NCI-H226 (cell line): Measurements from ENCODE around the gene KMT2E.
"Not testable (repeated sequence)": the region's sequence is repeated elsewhere in the genome, so short reads cannot be mapped to it uniquely, and the experiment has no call there.

ENCODE experiments used
- DNase-seq: peaks from one replicate; pipeline ENCODE4 v3.0.0-alpha.2; 2015

KMT2E gene

GRCh38 chr7:104983578-104984539 lies 30.1 kb upstream of the KMT2E start:
- DNase-seq = peak; percentile 88

- no peak for DNase-seq
These were observed 29.3 kb upstream of the KMT2E start for GRCh38 chr7:104984585-104985258.

DNA sequence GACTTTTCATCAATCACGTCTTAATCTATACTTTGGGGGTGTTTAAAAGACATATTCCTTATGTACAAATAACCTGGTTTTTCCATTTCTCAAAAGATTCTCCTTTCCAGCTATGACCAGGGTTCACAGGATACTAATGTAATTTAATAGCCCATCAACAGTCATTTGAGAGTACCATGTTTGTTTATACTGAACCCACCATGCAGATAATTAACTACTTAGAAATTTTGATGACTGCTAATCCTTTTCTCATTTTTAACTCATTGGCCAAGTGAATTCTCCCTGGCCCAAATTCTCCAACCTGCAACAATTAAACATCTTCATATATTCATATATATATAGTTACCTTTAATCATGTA lies 28.8 kb upstream of the KMT2E start:
- DNase-seq = no peak

- no peak for DNase-seq
These were observed 27.3 kb upstream of the KMT2E start for GRCh38 chr7:104986628-104987259.

- DNase-seq = not testable (repeated sequence)
These were observed 26.6 kb upstream of the KMT2E start for GRCh38 chr7:104987403-104987802.

DNA sequence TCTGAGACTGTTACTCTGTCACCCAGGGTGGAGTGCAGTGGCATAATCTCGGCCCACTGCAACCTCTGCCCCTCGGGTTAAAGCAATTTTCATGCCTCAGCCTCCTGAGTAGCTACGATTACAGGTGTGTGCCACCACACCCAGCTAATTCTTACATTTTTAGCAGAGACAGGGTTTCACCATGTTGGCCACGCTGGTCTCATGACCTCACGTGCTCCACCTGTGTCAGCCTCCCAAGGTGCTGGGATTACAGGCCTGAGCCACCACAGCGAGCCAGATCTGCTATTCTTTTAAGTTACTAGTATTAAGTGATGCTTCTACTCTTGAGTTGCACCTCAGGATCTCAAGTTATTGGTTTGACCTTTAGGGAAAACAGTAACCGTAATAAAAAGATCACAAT lies 23.0 kb upstream of the KMT2E start:
- DNase-seq = no peak

DNA sequence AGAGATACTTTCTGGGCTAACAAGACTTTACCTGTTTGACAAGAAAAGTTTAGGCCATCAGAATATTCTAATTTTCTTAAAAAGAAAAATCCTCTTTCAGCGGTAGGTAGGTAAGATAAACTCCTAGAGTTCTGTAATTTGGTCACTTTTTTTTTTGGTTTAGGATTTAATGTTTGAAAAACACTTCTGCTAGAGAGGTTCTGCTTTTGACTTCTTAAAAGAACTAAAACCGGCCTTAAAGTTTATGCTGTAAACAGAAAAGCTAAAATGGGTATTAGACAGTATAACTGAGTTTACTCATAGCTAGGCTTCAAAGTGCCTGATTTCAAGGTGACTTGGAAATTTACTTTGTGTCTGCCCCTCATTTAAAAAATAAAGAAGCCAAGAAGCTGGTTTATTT lies 21.7 kb upstream of the KMT2E start:
- DNase-seq = no peak

DNA sequence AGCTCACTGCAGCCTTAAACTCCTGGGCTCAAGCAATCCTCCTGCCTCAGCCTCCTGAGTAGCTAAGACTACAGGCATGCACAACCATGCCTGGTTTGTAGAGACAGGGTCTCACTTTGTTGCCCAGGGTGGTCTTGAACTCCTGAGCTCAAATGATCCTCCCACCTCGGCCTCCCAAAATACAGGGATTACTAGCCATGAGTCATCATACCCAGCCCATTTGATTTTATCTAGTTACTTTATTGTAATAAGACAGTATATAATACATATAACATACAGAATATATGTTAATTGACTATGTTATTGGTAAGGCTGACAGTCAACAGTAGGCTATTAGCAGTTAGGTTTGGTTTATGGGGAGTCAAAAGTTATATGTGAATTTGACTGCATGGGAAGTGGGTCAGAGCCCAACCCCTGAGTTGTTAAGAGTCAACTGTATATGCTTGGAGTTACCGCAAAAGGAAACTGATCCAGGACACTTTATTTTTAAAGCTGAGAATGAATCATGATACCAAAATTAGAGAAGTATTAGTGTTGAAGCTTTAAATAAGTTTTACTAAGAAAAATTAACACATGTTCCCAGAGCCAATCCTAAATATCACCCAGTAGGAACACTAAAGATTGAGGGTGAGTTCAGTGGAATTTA lies 20.7 kb upstream of the KMT2E start:
- no peak for DNase-seq

- no peak for DNase-seq
These were observed 15.8 kb upstream of the KMT2E start for GRCh38 chr7:104998040-104998752.

- DNase-seq = no peak
These were observed 13.8 kb upstream of the KMT2E start for GRCh38 chr7:105000200-105000599.

DNA sequence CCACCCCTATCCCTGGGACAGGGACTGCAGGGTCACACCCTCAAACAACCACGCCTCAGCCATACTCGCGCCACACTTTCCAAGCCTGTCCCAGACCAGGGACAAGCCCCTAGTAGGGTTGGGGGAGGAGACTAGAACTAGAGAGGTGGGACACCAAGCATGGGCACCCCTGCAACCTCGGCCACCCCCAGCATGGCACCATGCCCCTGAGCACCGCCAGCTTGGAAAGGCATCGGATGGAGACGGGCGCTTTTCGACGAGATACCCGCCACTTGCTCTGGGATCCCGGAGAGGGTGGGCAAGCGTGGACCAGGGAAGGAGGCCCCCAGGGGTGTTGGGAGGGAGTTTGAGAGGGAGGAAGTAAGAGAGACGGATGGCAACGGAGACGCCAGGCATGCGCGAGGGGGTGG lies 13.1 kb upstream of the KMT2E start:
- no peak for DNase-seq

DNA sequence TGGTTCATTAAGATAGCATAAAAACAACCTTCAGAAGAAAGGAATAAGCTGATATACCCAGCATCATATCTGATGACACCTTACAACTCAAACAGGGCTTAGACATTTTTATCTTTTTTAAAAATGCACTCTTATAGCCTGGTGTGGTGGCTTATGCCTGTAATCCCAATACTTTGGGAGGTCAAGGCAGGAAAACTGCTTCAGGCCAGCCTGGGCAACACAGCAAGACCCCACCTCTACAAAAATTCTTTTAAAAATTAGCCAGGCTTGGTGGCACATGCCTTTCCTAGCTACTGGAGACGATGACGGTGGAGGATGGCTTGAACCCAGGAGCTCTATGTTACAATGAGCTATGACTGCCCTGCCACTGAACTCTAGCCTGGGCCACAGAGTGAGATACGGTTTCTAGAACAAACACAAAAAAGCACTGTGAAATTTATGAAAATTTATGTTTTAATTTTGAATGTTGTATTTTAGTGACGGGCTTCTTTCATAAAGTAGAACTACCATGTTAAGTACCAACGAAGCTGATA lies 12.3 kb upstream of the KMT2E start:
- DNase-seq = no peak

- peak; percentile 87 for DNase-seq
These were observed 10.7 kb upstream of the KMT2E start for GRCh38 chr7:105003275-105003674.

DNA sequence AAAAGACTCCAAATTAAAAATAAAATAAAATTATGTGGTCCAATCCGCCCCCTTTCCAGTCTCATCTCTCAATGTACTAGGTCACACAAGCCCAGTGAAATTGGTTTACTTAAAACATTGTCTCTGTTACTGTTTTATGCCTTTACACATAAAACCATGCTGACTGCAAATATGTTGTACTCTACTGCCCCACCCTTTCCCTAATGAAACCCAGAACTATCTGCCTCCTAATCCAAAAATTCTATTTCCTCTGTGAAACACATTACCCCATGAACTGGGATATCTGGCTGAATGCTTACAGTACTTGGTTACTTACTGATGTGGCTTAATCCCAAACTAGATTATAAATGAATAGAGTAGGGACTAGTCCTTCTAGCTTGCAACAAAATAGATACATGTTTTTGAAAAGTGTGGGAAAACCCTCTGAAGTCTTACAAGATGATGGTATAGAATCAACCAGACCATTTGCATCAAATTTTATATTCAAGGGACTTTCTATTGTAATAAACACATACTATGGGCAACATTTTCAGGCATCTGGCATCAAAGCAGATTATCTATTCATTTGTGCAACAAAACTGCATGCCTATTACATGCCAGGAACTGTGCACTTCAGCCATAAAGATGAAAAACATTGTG lies 10.0 kb upstream of the KMT2E start:
- DNase-seq = no peak

DNA sequence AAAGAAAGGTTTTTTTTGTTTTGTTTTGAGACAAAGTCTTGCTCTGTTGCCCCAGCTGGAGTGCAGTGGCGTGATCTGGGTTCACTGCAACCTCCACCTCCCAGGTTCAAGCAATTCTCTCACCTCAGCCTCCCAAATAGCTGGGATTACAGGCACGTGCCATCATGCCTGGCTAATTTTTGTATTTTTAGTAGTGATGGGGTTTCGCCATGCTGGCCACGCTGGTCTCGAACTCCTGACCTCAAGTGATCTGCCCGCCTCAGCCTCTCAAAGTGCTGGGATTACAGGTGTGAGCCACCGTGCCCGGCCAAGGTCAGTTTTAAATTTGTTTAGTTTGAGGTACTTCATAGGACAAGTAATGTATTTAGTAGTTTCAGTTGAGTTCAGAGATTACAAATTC lies 9.0 kb upstream of the KMT2E start:
- DNase-seq = not testable (repeated sequence)

- DNase-seq = not testable (repeated sequence)
These were observed 8.5 kb upstream of the KMT2E start for GRCh38 chr7:105005486-105005885.

- no peak for DNase-seq
These were observed 7.5 kb upstream of the KMT2E start for GRCh38 chr7:105006367-105007136.

DNA sequence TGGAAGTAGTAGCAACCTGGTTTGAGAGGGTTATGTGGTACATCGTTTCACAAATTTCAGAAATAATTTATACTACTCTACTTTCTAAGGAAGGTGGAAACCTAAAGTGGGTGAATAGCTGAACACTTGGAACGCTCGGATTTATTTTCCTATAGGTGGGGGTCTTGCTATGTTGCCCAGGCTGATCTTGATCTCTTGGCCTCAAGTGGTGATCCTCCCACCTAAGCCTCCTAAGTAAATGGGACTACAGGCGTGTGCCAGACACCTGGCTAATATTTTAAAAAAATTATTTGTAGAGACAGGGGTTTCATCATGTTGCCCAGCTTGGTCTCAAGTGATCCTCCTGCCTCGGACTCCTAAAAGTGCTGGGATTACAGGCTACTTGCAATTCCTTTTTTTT lies 6.7 kb upstream of the KMT2E start:
- no peak for DNase-seq

GRCh38 chr7:105009667-105010503 lies 4.1 kb upstream of the KMT2E start:
- no peak for DNase-seq
